ENCODE data around the gene FAM43B. TPM values are rescaled to one million over a fixed set of nuclear protein-coding genes. Genes with fewer than 3 reads are reported as not detected.

Gene FAM43B
- total RNA-seq, 1 donor = under 0.01 TPM

DNA sequence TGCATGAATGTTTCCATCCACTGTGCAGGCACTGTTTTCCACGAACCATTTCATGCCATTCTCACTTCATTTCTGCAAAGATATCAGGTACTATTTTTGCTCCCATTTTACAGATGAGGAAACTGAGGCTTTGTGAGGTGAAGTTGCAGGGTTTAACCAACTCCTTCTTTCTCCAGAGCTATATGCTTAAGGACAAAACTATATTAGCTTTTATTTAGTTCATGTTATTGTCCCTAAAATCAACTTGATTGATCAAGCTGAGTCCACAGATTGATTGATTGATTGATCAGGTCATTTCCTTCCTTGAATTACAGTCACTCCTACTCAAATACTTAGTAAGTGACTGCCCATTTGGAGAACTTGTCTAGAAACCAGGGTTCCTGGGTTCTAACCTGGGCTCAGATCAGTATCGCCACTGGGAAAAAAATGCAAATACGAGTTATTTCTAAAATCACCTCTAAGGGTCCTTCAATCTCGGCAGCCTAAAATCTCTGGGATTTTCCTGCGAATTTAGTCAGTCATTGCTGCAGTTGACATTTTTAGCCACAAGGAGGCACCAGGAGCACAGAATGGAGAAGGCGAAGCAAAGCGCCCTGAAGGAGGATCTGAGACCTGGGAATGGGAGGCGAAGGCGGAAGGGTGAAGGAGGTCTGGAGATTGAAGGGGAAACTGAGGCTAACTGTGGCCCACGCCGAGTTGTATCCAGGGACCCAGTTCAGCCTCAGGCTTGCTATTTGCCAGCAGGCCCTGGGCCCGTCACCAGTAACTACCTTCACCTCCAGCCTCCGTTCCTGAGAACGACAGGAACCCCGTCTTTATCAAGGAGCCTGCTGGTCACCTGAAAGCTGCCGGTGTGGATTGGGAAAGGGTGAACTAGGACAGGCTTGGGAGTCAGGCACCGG lies 30.2 kb upstream of the FAM43B start:
- DNase-seq (ENCODE audit: low read depth) = peak; percentile 81
- H3K4me3 ChIP-seq (ENCODE audit: low read depth, low read length) = no peak overlapping the region
- TF ChIP-seq, protein P1, sequence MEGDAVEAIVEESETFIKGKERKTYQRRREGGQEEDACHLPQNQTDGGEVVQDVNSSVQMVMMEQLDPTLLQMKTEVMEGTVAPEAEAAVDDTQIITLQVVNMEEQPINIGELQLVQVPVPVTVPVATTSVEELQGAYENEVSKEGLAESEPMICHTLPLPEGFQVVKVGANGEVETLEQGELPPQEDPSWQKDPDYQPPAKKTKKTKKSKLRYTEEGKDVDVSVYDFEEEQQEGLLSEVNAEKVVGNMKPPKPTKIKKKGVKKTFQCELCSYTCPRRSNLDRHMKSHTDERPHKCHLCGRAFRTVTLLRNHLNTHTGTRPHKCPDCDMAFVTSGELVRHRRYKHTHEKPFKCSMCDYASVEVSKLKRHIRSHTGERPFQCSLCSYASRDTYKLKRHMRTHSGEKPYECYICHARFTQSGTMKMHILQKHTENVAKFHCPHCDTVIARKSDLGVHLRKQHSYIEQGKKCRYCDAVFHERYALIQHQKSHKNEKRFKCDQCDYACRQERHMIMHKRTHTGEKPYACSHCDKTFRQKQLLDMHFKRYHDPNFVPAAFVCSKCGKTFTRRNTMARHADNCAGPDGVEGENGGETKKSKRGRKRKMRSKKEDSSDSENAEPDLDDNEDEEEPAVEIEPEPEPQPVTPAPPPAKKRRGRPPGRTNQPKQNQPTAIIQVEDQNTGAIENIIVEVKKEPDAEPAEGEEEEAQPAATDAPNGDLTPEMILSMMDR (IDR thresholded peaks at IDR 0.05; ENCODE audit: insufficient read depth, low read depth, low read length) = peak; percentile 98

DNA sequence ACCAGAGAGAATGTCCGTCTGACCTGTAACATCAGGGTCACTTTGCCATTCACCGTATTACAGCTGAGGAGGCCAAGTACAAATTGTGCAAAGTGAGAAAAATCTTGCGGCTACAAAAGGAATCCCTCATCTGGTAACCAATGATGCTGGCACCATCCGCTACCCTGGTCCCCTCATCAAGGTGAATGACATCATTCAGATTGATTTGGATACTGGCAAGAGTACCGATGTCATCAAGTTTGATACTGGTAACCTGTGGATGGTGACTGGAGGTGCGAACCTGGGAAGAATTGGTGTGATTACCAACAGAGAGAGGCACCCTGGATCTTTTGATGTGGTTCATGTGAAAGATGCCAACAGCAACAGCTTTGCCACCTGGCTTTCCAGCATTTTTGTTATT lies 26.1 kb upstream of the FAM43B start:
- no peak overlapping the region for H3K4me3 ChIP-seq (ENCODE audit: low read depth, low read length)
- TF ChIP-seq, protein P1 (IDR thresholded peaks at IDR 0.05; ENCODE audit: insufficient read depth, low read depth, low read length) = no peak
- DNase-seq (ENCODE audit: low read depth) = no peak

DNA sequence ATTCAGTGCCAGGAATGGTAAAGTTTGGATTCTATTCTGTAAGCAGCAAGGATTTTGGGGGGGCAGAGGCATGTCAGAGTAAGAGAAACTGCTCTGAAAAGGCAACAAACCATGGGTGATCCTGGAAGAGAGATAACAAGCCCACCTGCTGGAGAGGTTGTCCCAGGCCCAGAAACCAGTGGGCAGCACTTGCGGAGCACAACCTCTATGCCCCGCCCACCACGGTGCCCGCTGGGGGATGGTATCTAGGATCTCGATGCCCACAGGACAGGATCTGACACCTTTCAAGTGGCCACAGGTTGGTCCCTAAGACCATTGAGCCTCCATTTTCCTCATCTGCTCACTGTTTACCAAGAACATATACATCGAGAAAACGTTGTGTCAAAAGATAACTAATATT lies 24.2 kb upstream of the FAM43B start:
- no peak overlapping the region for H3K4me3 ChIP-seq (ENCODE audit: low read depth, low read length)
- no peak for DNase-seq (ENCODE audit: low read depth)
- TF ChIP-seq, protein P1 (IDR thresholded peaks at IDR 0.05; ENCODE audit: insufficient read depth, low read depth, low read length) = no peak

DNA sequence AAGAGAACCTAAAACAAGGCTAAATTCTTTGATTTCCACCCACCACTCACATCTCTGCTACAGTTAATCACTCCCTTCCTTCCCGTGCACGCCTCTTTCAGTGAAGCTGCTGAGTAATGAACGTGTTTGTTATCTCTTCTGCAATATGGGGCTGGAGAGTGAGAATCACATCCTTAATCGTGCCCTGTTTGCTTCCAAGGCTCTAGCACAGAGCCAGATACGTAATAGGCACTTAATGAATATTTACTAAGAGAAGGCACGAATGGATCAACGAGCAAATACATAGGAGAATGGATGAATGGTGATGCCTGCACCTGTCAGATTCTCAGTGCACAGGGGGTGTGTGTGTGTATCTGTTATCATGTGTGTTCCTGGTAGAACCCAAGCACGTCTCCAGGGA lies 22.1 kb upstream of the FAM43B start:
- no peak for DNase-seq (ENCODE audit: low read depth)
- H3K4me3 ChIP-seq (ENCODE audit: low read depth, low read length) = no peak overlapping the region
- TF ChIP-seq, protein P1 (IDR thresholded peaks at IDR 0.05; ENCODE audit: insufficient read depth, low read depth, low read length) = no peak

DNA sequence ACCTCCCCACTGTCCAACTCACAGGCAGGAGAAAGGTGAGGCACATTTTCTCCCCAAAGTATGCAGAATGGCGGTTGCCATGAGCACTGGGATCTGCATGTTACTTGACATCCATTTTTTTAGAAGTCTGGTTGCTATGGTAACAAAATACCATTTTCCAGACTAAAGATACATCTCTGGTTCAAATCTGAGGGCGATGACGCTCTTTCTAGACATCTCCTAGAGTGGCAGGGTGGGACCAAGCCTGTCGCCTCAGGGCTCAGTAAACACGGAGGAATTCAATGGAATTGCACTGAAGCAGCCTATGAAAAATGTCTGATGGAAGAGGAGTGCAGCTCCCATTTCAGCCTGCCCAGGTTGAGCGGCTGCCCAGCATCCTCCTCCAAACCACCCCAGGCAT lies 21.5 kb upstream of the FAM43B start:
- no peak for DNase-seq (ENCODE audit: low read depth)
- TF ChIP-seq, protein P1 (IDR thresholded peaks at IDR 0.05; ENCODE audit: insufficient read depth, low read depth, low read length) = no peak
- H3K4me3 ChIP-seq (ENCODE audit: low read depth, low read length) = no peak overlapping the region

DNA sequence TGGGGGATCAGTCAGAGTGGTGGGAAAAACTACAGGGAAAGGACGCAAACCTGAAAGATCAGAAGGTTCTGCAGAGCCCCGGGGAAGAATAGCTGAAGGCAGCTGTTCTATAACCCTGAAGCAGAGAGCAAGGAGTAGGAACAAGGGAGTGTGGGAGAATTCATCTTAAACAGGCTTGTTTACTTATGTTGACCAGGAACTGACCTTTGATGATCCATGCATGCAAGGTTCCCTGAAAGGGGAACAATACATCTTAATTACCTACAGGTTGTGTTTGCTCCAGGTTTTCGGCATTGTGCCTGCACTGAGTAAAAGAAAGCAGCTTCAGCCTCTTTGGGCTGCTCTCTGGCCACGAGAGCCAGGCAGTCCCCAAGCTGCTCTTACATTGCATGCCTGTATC lies 18.7 kb upstream of the FAM43B start:
- no peak overlapping the region for H3K4me3 ChIP-seq (ENCODE audit: low read depth, low read length)
- DNase-seq (ENCODE audit: low read depth) = no peak
- TF ChIP-seq, protein P1 (IDR thresholded peaks at IDR 0.05; ENCODE audit: insufficient read depth, low read depth, low read length) = no peak
